ENCODE results near the gene NHSL1.

NHSL1 gene

GRCh38 chr6:138494312-138494711 is 5.0 kb downstream of the NHSL1 start:
- DNase-seq = no peak

GRCh38 chr6:138493413-138493812 is 5.9 kb downstream of the NHSL1 start:
- no peak for DNase-seq

GRCh38 chr6:138492871-138493270 is 6.4 kb downstream of the NHSL1 start:
- DNase-seq = no peak

GRCh38 chr6:138492113-138492512 is 7.2 kb downstream of the NHSL1 start:
- no peak for DNase-seq

GRCh38 chr6:138491017-138491416 is 8.3 kb downstream of the NHSL1 start:
- DNase-seq = no peak

- DNase-seq = no peak
These were observed 9.4 kb downstream of the NHSL1 start for GRCh38 chr6:138489846-138490245.

- no peak for DNase-seq
These were observed 12.1 kb downstream of the NHSL1 start for GRCh38 chr6:138487102-138487604.

GRCh38 chr6:138486249-138487101 is 12.8 kb downstream of the NHSL1 start:
- peak; percentile 14 for DNase-seq

- no peak for DNase-seq
These were observed 13.6 kb downstream of the NHSL1 start for GRCh38 chr6:138485586-138486248.

GRCh38 chr6:138485005-138485545 is 14.2 kb downstream of the NHSL1 start:
- peak; percentile 71 for DNase-seq

GRCh38 chr6:138484018-138484731 is 15.1 kb downstream of the NHSL1 start:
- no peak for DNase-seq

GRCh38 chr6:138482816-138483215 is 16.5 kb downstream of the NHSL1 start:
- no peak for DNase-seq

GRCh38 chr6:138480279-138480949 is 18.9 kb downstream of the NHSL1 start:
- DNase-seq = no peak

GRCh38 chr6:138477913-138478539 is 21.3 kb downstream of the NHSL1 start:
- no peak for DNase-seq

GRCh38 chr6:138476116-138476515 is 23.2 kb downstream of the NHSL1 start:
- no peak for DNase-seq

- no peak for DNase-seq
These were observed 26.1 kb downstream of the NHSL1 start for GRCh38 chr6:138473144-138473543.

GRCh38 chr6:138468320-138469015 is 30.8 kb downstream of the NHSL1 start:
- DNase-seq = peak; percentile 23

- DNase-seq = no peak
These were observed 31.4 kb downstream of the NHSL1 start for GRCh38 chr6:138467901-138468300.

- no peak for DNase-seq
These were observed 34.2 kb downstream of the NHSL1 start for GRCh38 chr6:138465007-138465645.

GRCh38 chr6:138464085-138464484 is 35.2 kb downstream of the NHSL1 start:
- DNase-seq = no peak

GRCh38 chr6:138461647-138462046 is 37.6 kb downstream of the NHSL1 start:
- no peak for DNase-seq
